HepG2 (cell line): ENCODE results near the gene ZNF154.

Experiments
- ARID2 ChIP-seq: sonication (generic); formaldehyde crosslinking; IDR thresholded peaks from 2 replicates; pipeline ENCODE4 v1.8.1; 2022; ENCODE audit warnings: mild to moderate bottlenecking, missing genetic modification reagents, borderline replicate concordance
- MXD1 ChIP-seq: sonication (generic); formaldehyde crosslinking; IDR thresholded peaks from 2 replicates; pipeline ENCODE4 v1.4.0; 2020; ENCODE audit warnings: mild to moderate bottlenecking, missing genetic modification reagents
- RBFOX2 ChIP-seq: fragments of 200-400 bp; formaldehyde crosslinking; IDR thresholded peaks from 2 replicates; pipeline ENCODE4 v1.6.1; 2017; ENCODE audit warnings: low read depth, mild to moderate bottlenecking, low read length
- XRCC5 ChIP-seq: fragments of 200-400 bp; formaldehyde crosslinking; optimal IDR thresholded peaks from 2 replicates; pipeline ENCODE3; 2017; ENCODE audit warnings: mild to moderate bottlenecking, low read length
- ZBTB20 ChIP-seq: sonication (generic); formaldehyde crosslinking; IDR thresholded peaks from 2 replicates; pipeline ENCODE4 v1.8.1; 2023; ENCODE audit warnings: missing genetic modification reagents, low read depth, mild to moderate bottlenecking, borderline replicate concordance
- ZBTB37 ChIP-seq: sonication (generic); formaldehyde crosslinking; IDR thresholded peaks from 2 replicates; pipeline ENCODE4 v1.4.0; 2020; ENCODE audit warnings: mild to moderate bottlenecking, missing genetic modification reagents

- no peak for TF ChIP-seq ARID2 (CRISPR knock-in tag)
- no peak for TF ChIP-seq ZBTB37
- TF ChIP-seq XRCC5 = no peak
- no peak for TF ChIP-seq MXD1 (CRISPR knock-in tag)
- no peak for TF ChIP-seq ZBTB20 (CRISPR knock-in tag)
- TF ChIP-seq RBFOX2 = no peak
Measured at GRCh38 chr19:57748029-57748428, 39.0 kb upstream of the ZNF154 start.
